CD4-positive, alpha-beta T cell treated with Interferon alpha-2 for 1 hour (primary cell): ENCODE data around the gene PYDC2.

ENCODE experiments used
- DNase-seq, 2 donors: peaks; one replicate each; pipeline ENCODE4 v3.0.0-alpha.2; 2020 to 2022

Gene PYDC2

DNA sequence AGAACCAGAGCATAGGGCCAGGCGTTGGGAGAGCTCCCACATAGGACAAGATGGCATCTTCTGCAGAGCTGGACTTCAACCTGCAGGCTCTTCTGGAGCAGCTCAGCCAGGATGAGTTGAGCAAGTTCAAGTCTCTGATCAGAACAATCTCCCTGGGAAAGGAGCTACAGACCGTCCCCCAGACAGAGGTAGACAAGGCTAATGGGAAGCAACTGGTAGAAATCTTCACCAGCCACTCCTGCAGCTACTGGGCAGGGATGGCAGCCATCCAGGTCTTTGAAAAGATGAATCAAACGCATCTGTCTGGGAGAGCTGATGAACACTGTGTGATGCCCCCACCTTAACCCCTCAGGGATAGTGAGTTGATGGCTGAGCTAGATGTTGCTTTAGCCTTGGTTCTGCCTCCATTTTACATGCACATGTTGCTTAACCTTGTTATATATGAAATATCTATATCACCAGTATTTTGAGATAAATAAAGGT lies at the start of gene PYDC2:
Gene PYDC2 (plus strand): TSS at position 51 of the 483 bp plus-strand sequence. CDS start 0 bp downstream, at position 51.
- DNase-seq: no peak

DNA sequence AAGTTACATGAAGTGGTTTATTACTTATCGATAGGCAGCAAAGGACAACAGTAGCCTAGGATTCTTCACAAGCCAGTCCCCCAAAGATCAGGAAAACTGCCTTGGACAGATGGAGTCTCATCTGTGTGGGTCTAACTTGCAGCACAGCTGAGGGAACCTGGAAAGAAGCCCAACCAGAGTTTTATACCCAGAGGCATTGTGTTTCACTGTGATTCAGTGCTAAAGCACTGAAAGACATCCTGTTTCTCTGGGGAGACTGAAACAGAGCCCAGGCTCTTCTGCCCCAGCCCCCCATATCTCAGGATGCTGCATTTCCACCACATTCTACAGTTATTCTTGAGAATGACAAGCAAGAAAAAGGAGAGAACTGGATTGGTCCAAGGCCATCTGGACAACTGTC lies 48.2 kb upstream of the PYDC2 start:
- no peak for DNase-seq

DNA sequence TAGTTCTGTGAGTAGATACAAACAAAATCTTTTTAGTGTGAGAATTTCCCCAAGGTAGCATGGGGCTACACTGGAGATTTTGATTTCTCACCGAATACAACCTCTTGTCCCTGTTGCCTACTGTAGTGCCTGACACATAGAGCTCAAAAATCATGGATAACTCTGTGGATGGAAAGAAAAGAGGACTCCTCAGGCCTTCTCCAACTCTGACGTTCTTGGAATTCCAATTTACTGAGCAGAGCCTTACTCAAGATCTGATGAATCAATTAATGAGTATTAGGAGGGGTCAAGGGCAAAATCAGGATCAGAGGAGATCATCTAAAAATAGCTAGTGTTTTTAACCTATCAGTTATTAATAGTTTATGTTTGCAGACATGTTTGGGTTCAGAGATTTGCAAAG lies 46.7 kb upstream of the PYDC2 start:
- no peak for DNase-seq

DNA sequence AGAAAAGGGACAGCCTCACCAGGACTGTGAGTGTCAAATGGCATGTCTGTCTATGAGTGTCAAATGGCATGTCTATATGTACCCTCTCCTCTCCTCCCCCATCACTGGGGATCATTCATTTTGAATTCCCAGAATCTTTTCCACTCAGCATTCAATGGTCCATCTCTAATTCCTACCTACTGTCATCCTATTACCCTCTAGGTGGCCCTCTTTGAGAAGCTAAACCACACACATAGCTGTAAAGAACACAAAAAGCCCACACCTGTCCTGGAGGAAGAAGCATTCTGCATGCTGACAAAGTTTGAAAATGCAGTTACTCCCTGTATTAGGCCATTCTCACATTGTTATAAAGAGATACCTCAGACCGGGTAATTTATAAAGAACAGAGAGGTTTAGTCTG lies 46.2 kb upstream of the PYDC2 start:
- DNase-seq: no peak

DNA sequence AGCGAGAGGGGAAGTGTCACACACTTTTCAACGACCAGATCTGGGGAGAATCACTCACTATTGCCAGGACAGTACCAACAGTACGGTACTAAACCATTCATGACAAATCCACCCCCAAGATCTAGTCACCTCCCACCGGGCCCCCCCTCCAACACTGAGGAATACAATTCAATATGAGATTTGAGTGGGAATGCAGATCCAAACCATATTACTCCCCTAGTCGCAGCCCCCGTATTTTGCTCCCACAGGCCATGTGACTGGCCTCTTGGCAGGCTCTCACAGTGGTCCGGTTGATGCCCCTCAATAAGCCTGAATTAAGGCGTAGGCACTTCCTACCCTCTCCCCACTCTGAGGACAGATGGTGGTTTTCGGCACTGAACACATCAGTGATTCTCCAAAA lies 45.4 kb upstream of the PYDC2 start:
- no peak for DNase-seq

DNA sequence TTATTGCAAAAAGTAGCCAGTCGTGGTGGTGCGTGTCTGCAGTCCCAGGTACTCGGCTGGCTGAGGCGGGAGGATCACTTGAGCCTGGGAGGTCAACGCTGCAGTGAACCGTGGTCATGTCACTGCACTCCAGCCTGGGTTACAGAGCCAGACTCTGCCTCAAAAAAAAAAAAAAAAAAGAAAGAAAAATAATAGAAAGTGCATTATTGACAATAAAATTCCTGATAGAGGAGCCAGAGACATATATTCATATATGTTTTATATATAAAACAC lies 43.6 kb upstream of the PYDC2 start:
- DNase-seq: no peak

DNA sequence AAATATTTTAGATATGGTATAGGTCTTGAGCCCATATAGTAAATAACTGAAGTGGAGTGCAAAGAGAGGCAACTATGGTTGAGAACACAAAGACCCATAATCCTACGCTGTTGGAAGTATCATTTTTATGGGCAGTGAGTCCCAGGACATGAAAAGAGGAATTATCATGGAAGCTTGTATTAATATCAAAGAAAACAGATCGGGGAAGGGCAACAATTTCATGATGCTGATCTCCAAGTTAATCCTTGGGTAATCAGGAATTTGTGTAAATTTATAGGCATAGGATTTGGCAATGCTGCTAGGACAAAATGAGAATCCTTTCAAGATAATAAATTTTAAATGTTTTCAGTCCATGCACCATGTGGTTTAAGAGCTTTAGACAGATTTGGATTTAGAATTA lies 40.2 kb upstream of the PYDC2 start:
- no peak for DNase-seq

DNA sequence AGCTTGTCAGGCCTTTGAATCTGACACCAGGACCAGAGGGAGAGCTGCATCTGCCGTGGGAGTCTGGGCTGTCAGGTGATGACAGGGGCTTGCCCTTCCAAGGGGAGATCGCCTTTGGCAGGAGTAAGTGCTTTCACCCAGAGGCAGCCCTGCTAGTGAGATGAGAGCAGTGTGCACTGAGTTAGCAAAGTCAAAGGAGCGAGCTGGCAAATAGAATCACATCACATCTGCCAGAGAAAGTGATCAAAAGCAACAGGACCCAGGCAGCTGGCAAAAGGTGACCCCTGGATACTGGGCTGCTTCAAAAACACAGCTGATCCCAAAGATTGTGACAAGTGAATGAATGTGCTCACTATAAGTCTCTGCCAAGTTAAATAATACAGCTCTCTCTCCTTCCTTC lies 36.1 kb upstream of the PYDC2 start:
- DNase-seq: no peak

DNA sequence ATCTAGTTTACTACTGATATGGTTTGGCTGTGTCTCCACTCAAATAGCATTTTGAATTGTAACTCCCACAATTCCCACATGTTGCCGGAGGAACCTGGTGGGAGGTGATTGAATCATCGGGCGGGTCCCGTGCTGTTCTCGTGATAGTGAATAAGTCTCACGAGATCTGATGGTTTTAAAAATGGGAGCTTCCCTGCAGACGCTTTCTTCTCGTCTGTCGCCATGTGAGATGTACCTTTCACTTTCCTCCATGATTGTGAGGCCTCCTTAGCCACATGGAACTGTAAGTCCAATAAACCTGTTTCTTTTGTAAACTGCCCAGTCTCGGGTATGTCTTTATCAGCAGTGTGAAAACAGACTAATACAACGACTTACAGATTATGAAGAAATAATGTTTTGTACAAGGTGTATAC lies 35.6 kb upstream of the PYDC2 start:
- no peak for DNase-seq

DNA sequence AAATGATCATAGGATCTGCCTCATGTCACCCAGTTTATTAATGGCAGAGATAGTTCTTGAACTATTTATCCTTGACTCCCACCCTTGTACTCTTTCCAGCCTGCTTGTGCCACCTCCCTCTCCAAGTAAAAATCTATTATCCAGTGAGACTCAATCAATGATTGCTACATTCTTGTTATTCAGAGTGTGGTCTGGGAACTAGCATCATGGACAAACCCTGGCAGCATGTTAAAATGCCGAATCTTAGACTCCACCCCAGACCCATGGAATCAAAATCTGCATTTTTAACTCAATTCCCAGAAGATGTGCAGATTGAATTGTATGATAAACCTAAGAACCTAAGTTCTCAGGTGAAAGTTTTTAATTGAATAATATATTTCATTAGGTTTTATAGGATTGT lies 34.7 kb upstream of the PYDC2 start:
- DNase-seq: no peak

DNA sequence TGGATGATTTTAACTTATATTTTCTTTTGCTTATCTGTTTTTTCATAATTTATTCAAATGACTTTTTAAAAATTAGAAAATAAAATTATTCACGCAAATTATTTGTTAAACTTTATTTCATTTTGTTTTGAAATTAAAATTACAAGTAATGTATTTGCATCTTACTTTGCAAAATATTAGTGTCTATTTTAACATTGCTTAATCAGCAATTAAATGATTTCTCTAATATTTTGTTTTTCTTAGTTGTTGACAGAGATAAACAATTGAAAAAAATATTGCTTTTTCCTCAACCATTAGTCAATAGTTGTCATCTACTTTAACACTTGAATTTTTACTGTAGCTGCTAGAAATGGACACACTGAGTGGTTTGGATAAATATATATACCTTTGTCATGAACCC lies 32.8 kb upstream of the PYDC2 start:
- no peak for DNase-seq

DNA sequence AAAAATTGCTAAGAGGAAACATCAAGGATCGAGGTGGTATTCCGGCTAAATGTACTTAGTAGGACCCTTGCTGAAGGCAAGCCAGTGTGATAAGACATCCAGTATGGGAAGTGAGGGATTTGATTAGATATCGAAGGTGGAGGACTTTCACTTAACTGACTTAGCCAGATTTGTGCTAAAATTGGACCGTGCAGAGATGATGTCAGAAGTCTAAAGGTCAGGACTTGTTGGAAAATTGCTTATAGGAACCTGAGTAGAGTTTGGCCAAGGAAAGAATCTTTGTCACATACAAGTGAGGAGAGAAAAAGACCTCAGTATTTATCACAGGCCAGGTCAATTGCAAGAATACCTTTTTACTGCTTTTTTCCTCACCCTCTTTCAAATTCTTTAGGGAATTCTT lies 30.9 kb upstream of the PYDC2 start:
- DNase-seq: no peak

DNA sequence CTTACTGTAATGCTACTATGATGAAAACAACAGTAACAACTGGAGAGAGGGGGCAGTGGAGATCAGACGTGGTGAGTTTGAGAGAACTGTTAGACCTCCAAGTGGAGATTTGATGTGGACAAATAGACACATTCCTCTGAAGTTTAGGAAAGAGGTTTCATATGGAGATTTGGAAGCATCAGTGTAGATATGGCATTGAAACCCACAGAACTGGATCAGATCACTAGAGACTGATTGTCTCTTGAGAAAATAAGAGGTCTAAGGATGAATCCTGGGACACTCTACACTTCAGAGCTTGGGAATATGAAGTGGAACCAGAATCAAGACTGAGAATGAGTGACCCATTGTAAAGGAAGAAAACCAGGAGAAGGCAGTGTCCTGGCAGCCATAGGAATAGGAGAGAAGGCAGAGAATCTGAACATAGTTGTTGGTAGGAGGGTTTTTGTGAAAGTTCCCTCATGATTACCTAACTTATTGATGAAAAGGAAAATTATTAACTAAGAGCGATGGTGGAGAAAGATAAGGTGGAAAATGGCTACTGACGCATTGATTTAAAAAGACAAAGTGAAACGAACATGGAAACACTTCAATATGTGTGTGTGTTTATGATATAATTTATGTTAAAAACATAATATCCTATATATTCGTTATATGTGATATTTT lies 29.7 kb upstream of the PYDC2 start:
- DNase-seq: no peak

DNA sequence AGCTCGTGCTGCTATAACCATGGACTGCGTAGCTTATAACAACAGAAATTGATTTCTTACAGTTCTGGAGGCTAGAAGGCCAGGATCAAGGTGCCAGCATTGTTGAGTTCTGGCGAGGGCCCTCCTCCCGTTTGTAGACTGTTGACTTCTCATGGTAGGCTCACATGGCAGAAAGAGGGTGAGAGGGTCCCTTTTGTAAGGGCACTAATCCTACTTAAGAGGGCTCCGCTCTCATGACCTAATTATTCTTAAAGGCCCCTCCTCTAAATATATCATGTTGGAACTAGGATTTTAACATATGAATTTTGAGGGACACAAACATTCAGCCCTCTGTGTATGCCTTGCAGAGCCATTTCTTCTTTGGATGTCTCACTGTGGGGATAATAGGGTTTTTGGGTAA lies 28.8 kb upstream of the PYDC2 start:
- DNase-seq: no peak

DNA sequence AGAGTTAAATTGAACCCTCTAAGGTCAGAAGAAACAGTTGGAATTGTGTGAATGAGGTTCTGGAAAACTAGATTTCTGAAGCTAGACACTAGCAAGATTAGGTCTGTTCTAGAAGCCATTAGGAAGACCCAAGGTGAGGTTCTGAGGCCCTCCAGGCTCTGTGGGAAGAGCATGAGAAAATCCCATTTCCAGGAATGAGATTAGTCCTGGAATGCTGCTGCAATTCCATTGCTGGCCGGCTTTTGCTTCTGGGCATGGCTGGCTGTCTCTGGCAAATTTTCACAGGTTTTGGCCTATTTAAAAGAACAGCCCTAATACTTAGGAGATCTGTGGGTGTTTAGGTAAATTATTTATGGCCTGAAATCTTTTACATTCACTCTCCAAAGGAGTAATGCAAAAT lies 26.9 kb upstream of the PYDC2 start:
- no peak for DNase-seq

DNA sequence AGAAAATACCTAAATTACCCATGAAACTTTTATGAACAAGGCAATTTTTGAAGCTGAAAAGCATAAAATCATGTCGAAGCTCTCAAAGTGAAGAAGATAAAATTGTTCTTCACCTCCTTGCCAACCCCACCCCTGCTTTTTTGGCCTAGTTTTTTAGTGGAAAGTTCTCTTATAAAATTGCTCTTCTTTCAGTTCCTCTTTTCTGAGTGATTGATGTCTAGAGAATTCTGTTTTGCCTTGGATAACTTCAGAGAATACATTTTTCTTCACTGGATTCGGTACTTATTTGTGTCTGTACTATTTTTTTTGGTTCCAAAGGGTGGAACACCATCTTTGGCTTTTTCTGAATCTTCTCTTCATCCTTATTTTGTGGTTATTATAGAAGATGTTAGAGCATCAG lies 25.0 kb upstream of the PYDC2 start:
- no peak for DNase-seq

DNA sequence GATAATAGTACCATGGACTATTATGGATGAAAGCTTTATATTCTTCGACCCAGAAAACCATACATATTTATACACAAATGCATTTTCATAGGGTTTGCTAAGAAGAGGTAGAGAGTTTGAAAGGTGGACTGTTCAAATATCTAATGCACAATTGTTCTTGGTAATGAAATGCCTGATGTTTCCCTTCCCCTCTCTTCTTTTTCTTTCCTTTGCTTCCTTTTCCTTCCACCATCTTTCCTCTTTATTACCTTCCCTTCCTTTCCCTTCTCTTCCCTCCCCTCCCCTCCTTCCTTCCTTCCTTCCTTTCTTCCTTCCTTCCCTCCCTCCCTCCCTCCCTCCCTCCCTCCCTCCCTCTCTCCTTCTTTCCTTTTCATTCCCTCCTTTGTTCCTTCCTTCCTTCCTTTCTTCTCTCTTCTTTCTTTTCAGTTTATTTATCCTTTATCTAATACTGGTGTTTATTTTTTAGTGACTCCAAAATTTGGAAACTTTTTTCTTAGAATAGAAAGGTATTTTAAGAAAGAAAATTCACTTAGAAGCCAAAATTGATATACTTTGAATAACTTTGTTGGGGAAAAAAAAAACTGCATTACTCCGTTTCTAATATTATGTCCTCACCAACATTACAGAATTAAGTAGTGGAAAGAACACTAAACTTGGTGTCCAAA lies 22.7 kb upstream of the PYDC2 start:
- DNase-seq: no peak

DNA sequence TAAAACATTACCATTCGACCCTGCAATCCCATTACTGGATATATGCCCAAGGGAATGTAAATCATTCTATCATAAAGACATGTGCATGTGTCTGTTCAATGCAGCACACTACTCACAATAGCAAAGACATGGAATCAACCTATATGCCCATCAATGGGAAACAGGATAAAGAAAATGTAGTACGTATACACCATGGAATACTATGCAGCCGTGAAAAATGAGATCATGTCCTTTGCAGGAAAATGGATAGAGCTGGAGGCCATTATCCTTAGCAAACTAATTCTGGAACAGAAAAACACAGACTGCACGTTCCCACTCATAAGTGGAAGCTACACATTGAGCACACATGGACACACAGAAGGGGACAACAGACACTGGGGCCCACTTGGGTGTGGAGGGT lies 20.4 kb upstream of the PYDC2 start:
- DNase-seq: no peak

DNA sequence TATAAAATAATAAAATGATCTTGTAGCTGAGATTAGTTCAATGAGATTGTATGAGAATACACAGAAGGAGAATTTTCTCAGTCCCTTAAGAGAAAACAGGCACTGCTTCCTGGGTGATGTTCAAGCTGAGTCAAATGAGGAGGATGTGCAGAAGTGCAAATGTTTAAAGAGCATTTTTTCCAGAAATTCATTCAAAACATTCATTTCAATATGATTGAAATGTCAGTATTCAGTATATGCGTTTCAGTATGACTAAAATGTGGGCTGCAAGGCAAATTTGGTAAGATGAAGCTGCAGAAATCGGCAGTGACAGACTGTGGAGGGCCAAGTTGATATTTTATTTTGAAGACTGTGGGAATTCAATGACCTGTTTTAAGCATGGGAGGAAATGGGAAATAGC lies 19.3 kb upstream of the PYDC2 start:
- no peak for DNase-seq

DNA sequence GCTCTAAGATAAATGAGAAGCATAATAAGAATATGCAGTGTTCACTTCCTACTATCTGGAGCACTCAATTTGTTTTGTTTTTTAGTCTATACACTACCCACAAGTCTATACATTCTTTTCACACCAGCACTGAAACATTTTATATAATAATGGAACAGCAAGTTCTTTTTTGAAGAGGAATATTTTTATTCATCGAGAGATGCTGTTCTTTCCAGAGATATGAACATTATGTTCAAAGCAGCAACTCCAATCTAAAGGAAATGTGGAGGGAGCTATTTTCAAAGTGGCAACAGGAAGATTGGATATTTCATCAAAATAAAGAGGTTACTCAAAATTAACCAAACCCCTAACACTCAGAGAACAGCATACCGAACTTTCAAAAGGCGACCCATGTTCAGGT lies 16.4 kb upstream of the PYDC2 start:
- DNase-seq: no peak

DNA sequence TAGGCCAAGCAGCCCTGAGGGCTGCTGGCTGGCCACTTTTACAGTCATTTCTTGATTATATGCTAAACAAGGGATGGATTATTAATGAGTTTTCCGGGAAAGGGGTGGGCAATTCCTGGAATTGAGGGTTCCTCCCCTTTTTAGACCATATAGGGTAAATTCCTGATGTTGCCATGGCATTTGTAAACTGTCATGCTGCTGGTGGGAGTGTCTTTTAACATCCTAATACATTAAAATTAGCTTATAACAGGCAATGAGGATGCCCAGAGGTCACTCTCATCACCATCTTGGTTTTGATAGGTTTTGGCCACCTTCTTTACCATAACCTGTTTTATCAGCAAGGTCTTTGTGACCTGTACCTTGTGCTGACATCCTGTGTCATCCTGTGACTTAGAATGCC lies 11.7 kb upstream of the PYDC2 start:
- no peak for DNase-seq

DNA sequence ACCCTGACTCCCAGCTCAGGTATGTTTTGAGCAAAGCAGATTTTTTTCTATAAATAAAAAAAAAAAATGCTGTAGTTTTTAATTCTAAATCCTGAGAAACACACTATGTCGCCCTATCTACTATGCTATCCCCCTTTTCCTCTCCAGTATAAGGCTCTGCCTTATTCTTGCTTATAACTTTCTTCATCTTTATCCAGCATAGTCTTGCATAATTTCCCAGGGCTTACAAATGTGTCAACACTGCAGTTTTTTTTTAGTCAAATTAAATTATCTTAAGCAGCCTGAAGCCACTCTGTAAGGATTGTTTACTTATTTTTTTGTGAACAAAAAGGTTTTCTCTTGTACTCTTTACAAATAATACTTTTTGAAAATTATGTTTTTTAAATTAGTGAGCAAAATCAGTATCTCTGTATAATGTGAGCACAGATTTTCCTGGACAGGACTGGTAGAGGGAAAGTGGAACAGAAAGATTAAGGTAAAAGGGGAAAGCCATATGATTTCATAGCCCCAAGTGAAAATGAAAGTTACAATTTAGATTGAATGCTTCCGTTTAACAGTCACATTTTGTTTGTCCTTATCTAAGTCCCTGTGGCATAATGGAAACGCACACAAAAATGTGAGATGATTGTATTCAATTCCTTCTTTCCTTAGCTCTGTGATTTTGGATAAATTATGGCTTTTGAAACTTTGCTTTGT lies 5.6 kb upstream of the PYDC2 start:
- no peak for DNase-seq

DNA sequence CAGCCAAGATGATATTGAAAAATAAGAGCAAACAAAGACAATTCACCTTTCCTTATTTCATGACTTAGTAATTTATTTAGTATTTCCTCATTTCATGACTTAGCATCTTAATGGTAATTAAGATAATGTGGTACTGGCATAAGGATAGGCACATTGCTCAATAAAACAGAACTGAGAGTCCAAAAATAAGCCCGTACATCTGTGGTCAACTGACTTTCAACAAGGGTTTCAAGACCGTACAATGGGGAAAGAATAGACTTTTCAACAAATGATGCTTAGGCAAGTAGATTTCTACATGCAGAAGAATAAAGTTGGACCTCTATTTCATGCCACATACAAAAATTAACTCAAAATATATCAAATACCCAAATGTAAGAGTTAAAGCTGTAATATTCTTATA lies 603 bp upstream of the PYDC2 start:
- DNase-seq: no peak

DNA sequence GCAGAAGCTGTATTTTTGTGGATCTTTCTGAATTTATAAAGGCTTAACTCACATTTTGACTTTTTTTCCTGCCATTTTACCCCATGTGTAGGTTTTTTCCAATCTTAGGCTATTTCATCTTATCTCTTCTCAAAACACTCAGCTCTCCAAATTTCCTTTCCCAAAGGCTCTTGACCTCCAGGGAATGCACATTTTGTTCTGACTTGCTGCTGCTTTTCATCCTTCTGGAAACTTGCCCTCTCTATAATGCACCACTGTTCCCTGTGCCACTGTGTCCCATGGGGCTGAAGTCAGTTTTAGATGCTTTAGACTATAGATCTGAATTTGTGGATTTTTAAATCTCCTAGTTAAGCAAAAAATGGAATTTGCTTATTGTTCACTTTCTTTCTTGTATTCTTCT lies 9.1 kb downstream of the PYDC2 start:
- DNase-seq: no peak

DNA sequence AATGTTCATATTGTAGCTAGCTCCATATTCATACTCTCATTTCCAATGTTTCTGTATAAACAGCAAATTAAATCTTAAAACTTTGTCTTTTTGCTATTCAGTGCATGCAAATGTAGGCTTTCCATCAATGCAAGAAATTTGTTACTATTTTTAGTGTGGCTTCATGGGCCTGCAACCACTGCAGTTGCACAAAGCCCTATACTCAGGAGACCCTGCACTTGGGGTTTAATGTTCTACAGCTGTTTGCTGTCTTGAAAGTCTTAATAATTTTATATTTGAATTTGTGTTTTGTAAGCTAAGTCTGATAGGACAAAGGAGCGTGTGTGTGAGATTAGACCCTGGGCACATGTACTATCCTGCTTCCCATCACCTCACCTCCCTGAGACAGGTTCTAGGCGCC lies 9.6 kb downstream of the PYDC2 start:
- no peak for DNase-seq
